HUES64 (cell line): ENCODE results near the gene FMNL2.

ENCODE experiments used
- H3K27ac ChIP-seq: 2 replicates; pipeline ENCODE4 v1.7.0; 2013; ENCODE audit warnings: low read depth, low read length, inconsistent platforms
- H3K27me3 ChIP-seq: 2 replicates; pipeline ENCODE4 v1.6.1; 2013; ENCODE audit warnings: mild to moderate bottlenecking, low read length; ENCODE audit not compliant: insufficient read depth
- H3K36me3 ChIP-seq: 2 replicates; pipeline ENCODE4 v1.6.1; 2013; ENCODE audit warnings: mild to moderate bottlenecking, low read length; ENCODE audit not compliant: insufficient read depth
- H3K4me1 ChIP-seq: 2 replicates; pipeline ENCODE4 v1.6.1; 2013; ENCODE audit warnings: mild to moderate bottlenecking, low read length, moderate library complexity; ENCODE audit not compliant: insufficient read depth
- H3K4me3 ChIP-seq: 2 replicates; pipeline ENCODE4 v1.5.1; 2013; ENCODE audit warnings: mild to moderate bottlenecking, low read length, moderate library complexity
- H3K9ac ChIP-seq: 2 replicates; pipeline ENCODE4 v1.6.1; 2013; ENCODE audit warnings: mild to moderate bottlenecking, low read depth, low read length
- H3K9me3 ChIP-seq: 2 replicates; pipeline ENCODE4 v1.6.1; 2013; ENCODE audit warnings: low read depth, low read length; ENCODE audit not compliant: insufficient read depth
- WGBS: fragments of 150-250, 120-280 bp; methylation state at CpG from one replicate; pipeline ENCODE4 v1.1.7; 2013; ENCODE audit warnings: missing lambda C conversion rate; 5-methylcytosine and 5-hydroxymethylcytosine counted together

Gene FMNL2

GRCh38 chr2:152542995-152543481 lies 208.1 kb downstream of the FMNL2 start:
- H3K9ac ChIP-seq, result peak overlapping the region; percentile 10; the same call in 1 of the 2 replicates
- 56% methylated on average over 4 of the region's 4 CpGs for WGBS
- H3K9me3 ChIP-seq, result no peaks in the 10 kb centered on the region
- H3K4me1 ChIP-seq, result peaks cover 25% of the 10 kb centered on the region
- H3K27me3 ChIP-seq, result no peaks in the 10 kb centered on the region
- H3K36me3 ChIP-seq, result 0 out of 2 replicates have a peak, but pooled peaks cover 8% of the 10 kb centered on the region
- H3K27ac ChIP-seq, result peak overlapping the region; percentile 58
- no peak overlapping the region for H3K4me3 ChIP-seq

- no peaks in the 10 kb centered on the region for H3K27me3 ChIP-seq
- H3K27ac ChIP-seq, result no peak overlapping the region
- H3K4me3 ChIP-seq, result no peak overlapping the region
- 0 out of 2 replicates have a peak, but pooled peaks cover 8% of the 10 kb centered on the region for H3K36me3 ChIP-seq
- peaks cover 25% of the 10 kb centered on the region for H3K4me1 ChIP-seq
- H3K9me3 ChIP-seq, result no peaks in the 10 kb centered on the region
- 88% methylated on average over 4 of the region's 4 CpGs for WGBS
- H3K9ac ChIP-seq, result no peak overlapping the region; the same call in 1 of the 2 replicates
Measured at GRCh38 chr2:152543717-152544116, 208.7 kb downstream of the FMNL2 start.

DNA sequence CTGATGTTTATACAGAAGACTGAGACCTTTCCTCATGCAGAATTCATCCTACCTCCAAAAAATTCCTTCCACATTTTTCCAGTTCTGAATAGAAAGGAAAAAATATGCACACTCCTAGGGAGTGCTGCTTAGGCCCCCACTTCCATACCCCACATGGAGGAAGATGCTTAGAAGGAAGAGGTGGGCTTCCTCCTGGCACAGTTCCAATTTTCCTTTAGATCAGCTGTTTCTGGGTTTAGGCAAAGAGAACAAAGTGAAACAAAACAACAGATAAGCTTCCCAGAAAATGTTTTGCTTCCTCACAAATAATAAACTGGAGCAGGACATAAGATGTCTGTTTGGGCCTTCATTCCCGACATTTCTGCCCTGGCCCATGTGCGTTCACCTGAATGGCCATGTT lies 209.7 kb downstream of the FMNL2 start:
- H3K4me3 ChIP-seq, result no peak overlapping the region
- peaks cover 25% of the 10 kb centered on the region for H3K4me1 ChIP-seq
- H3K27me3 ChIP-seq, result no peaks in the 10 kb centered on the region
- no peak overlapping the region for H3K9ac ChIP-seq
- no peak overlapping the region for H3K27ac ChIP-seq
- 92% methylated on average over 2 of the region's 2 CpGs for WGBS
- no peaks in the 10 kb centered on the region for H3K9me3 ChIP-seq
- H3K36me3 ChIP-seq, result peaks cover 15% of the 10 kb centered on the region; the same call in 1 of the 2 replicates

DNA sequence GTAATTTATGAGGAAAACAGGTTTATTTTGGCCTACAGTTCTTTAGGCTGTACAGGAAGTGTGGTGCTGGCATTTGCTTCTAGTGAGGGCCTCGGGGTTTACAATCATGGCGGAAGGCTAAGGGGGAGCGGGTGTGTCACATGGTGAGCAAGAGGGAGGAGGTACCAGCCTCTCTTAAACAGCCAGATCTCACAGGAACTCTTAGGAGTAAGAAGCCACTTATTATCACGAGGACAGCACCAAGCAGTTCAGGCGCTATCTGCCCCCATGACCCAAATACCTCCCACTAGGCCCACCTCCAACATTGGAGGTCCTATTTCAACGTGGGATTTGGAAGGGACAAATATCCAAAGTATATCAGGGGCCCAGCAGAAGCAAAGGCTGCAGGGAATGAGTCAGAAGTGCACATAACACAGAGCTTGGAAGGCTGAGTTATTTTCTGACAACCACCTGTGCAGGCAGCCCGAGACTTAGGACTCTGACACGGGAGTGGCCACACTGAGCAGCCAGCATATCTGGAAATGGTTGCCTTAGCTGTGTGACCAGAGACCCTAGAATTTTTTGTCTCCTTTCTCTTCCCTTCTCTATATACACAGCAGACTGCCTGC lies 211.4 kb downstream of the FMNL2 start:
- H3K4me3 ChIP-seq, result no peak overlapping the region
- H3K27me3 ChIP-seq, result no peaks in the 10 kb centered on the region
- peaks cover 25% of the 10 kb centered on the region for H3K4me1 ChIP-seq
- H3K36me3 ChIP-seq, result peaks cover 18% of the 10 kb centered on the region; the same call in 1 of the 2 replicates
- no peak overlapping the region for H3K9ac ChIP-seq
- H3K27ac ChIP-seq, result no peak overlapping the region
- 81% methylated on average over 8 of the region's 8 CpGs for WGBS
- no peaks in the 10 kb centered on the region for H3K9me3 ChIP-seq

GRCh38 chr2:152548111-152548875 lies 213.3 kb downstream of the FMNL2 start:
- 94% methylated on average over 8 of the region's 8 CpGs for WGBS

GRCh38 chr2:152548996-152549395 lies 214.0 kb downstream of the FMNL2 start:
- Histone ChIP-seq H3K9me3 (no peaks in the 10 kb centered on the region), H3K27ac (no peak overlapping the region), H3K36me3 (peaks cover 18% of the 10 kb centered on the region; the same call in 1 of the 2 replicates), H3K4me3 (no peak overlapping the region), H3K27me3 (no peaks in the 10 kb centered on the region), H3K9ac (no peak overlapping the region), H3K4me1 (peaks cover 7% of the 10 kb centered on the region; the same call in 1 of the 2 replicates)
- 98% methylated on average over 3 of the region's 3 CpGs for WGBS

More at GRCh38 chr2:152548111-152548875, 213.3 kb downstream of the FMNL2 start:
- Histone ChIP-seq H3K27me3 (no peaks in the 10 kb centered on the region), H3K4me1 (peaks cover 13% of the 10 kb centered on the region; the same call in 1 of the 2 replicates), H3K9ac (no peak overlapping the region), H3K9me3 (no peaks in the 10 kb centered on the region), H3K27ac (no peak overlapping the region), H3K4me3 (no peak overlapping the region), H3K36me3 (peaks cover 18% of the 10 kb centered on the region; the same call in 1 of the 2 replicates)

GRCh38 chr2:152549423-152549822 lies 214.4 kb downstream of the FMNL2 start:
- no peak overlapping the region for H3K9ac ChIP-seq
- H3K36me3 ChIP-seq, result peaks cover 16% of the 10 kb centered on the region; the same call in 1 of the 2 replicates
- H3K27ac ChIP-seq, result no peak overlapping the region
- 92% methylated on average over 2 of the region's 2 CpGs for WGBS
- H3K4me3 ChIP-seq, result no peak overlapping the region
- H3K4me1 ChIP-seq, result peaks cover 6% of the 10 kb centered on the region; the same call in 1 of the 2 replicates
- no peaks in the 10 kb centered on the region for H3K27me3 ChIP-seq
- no peaks in the 10 kb centered on the region for H3K9me3 ChIP-seq

- Histone ChIP-seq H3K4me1 (no peaks in the 10 kb centered on the region; the same call in 1 of the 2 replicates), H3K27me3 (no peaks in the 10 kb centered on the region), H3K36me3 (peaks cover 10% of the 10 kb centered on the region; the same call in 1 of the 2 replicates), H3K9me3 (no peaks in the 10 kb centered on the region), H3K4me3 (no peak overlapping the region), H3K27ac (no peak overlapping the region), H3K9ac (no peak overlapping the region)
- 86% methylated on average over 2 of the region's 2 CpGs for WGBS
Measured at GRCh38 chr2:152550386-152550785, 215.4 kb downstream of the FMNL2 start.

DNA sequence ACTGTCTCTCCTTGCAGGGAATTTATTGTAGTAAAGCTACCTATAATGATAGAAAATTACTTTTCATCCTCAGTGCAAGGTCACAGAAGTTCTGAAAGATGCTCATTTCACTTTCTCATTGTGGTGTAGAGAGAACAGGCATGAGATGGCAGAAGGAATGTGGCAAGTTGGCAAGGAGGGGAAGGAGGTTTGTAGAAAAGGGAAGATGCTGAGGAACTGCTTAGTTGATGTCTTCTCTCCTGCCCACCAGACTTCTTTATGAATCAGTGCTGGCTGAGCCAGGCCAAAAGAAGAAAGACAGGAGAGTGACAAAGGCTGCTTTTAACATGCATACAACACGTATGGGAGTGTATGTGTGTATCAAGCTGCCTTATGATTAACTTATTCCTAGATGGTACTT lies 217.9 kb downstream of the FMNL2 start:
- Histone ChIP-seq H3K9ac (no peak overlapping the region), H3K4me1 (no peaks in the 10 kb centered on the region; the same call in 1 of the 2 replicates), H3K4me3 (no peak overlapping the region), H3K9me3 (no peaks in the 10 kb centered on the region), H3K27me3 (no peaks in the 10 kb centered on the region), H3K27ac (no peak overlapping the region), H3K36me3 (peaks cover 10% of the 10 kb centered on the region; the same call in 1 of the 2 replicates)
- WGBS, result 85% methylated on average over 1 of the region's 1 CpG

- Histone ChIP-seq H3K27me3 (no peaks in the 10 kb centered on the region), H3K27ac (no peak overlapping the region), H3K4me1 (no peaks in the 10 kb centered on the region; the same call in 1 of the 2 replicates), H3K9ac (no peak overlapping the region), H3K4me3 (no peak overlapping the region), H3K36me3 (peaks cover 11% of the 10 kb centered on the region; the same call in 1 of the 2 replicates), H3K9me3 (no peaks in the 10 kb centered on the region)
- WGBS, result 100% methylated on average over 1 of the region's 1 CpG
Measured at GRCh38 chr2:152553518-152553917, 218.5 kb downstream of the FMNL2 start.

DNA sequence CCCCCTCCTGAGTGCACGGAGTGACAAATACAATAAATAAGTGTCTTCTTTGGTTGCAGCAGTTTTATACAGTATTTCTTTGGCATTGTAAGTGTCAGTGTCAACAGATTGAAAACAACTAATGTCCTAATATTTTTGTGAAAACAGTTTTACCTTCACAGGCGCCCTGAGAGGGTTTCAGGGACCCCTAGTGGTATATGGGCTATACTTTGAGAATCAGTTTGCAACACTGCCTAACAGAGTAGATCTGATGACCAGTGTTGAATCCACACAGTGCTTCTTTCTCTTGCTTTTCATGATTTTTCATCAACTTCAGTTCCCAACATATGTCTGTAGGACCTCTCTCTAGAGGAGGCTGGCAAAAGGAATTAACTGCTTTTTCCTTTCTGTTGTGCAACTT lies 220.1 kb downstream of the FMNL2 start:
- Histone ChIP-seq H3K9ac (no peak overlapping the region), H3K27me3 (no peaks in the 10 kb centered on the region), H3K4me1 (no peaks in the 10 kb centered on the region; the same call in 1 of the 2 replicates), H3K4me3 (no peak overlapping the region), H3K27ac (no peak overlapping the region), H3K9me3 (no peaks in the 10 kb centered on the region), H3K36me3 (peaks cover 14% of the 10 kb centered on the region)
- 85% methylated on average over 2 of the region's 2 CpGs for whole genome bisulfite sequencing
